ENCODE measurements around the gene TSHZ3. TPM values are rescaled to one million over a fixed set of nuclear protein-coding genes. Genes with fewer than 3 reads are reported as not detected.

TSHZ3 gene
- total and polyA plus RNA-seq, 11 donors = 0.88 to 11.5 (median 2.4) TPM

DNA sequence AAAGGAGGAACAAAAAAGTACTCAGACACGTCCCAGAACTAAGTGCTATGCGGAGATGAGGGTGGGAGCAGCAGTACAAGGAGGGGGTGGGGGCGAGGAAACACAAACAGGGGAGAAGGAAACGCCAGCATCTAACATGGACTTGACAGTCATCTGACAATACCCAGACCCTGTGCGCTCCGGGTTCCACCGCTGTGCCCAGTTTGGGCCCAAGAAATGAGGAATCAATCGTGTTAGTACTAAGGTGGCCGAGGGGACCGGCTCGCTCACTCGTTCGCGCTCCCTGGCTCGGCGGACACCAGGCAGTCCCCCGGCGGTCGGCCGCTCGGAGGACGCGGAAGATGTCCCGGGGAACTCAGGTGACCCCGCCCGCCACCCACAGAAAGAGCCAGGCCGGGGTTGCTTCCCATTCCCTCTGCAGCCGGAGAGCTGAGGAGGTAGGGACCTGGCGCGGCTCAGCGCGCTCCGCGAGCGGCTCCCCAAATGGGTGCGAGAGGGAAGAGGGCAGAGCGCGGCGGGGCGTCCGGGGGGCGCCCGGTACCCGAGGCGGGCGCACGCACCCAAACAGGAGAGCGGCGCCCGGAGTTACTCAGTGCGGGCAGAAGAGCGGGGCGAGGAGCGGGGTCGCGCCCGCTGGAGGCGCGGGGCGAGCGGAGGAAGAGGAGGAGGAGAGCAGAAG, 616 bp downstream of the TSHZ3 start:
- peak; percentile 22 to 73 (median 40) for DNase-seq

DNA sequence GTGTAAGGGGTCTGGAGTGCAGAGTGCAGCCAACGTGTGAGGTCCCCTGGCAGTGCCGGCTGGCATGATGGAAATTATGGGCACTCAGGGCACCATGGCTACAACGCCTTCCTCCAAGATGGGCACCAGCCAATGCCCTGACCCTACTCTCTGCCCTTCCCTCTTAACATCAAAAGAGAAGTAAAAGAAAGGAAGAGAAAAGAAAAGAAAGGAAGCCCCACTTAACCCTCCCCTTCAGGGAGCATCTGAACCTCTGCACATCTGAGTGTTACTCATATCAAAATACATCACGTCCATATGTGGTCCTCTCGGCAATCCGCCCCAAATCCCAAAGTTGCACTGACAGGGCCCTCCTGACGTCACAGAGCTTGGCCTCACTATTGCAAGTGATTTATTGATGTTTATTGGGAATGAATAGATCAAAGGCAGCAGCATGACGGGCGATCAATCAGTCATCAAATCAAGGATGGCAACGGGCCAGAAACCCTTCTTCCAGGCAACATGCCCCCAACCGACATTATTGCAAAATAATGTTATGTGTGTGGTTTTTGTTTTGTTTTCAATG, 1.3 kb downstream of the TSHZ3 start:
- Histone ChIP-seq H3K9me3 (no peaks in the 10 kb centered on the region), H3K27ac (peak overlapping the region in 3 of 12 donors; percentile 94 to 96 (median 95)), H3K27me3 (peaks cover 0 to 22% (median 7%) of the 10 kb centered on the region in 9 donors), H3K36me3 (no peaks in the 10 kb centered on the region), H3K4me3 (peak overlapping the region in 11 of 12 donors; percentile 75 to 96 (median 87)), H3K4me1 (peaks cover 0 to 40% (median 15%) of the 10 kb centered on the region in 12 donors)
- ATAC-seq = no peak
- TF ChIP-seq POLR2A (IDR thresholded peaks at IDR 0.05) = no peak
- TF ChIP-seq, protein P1, sequence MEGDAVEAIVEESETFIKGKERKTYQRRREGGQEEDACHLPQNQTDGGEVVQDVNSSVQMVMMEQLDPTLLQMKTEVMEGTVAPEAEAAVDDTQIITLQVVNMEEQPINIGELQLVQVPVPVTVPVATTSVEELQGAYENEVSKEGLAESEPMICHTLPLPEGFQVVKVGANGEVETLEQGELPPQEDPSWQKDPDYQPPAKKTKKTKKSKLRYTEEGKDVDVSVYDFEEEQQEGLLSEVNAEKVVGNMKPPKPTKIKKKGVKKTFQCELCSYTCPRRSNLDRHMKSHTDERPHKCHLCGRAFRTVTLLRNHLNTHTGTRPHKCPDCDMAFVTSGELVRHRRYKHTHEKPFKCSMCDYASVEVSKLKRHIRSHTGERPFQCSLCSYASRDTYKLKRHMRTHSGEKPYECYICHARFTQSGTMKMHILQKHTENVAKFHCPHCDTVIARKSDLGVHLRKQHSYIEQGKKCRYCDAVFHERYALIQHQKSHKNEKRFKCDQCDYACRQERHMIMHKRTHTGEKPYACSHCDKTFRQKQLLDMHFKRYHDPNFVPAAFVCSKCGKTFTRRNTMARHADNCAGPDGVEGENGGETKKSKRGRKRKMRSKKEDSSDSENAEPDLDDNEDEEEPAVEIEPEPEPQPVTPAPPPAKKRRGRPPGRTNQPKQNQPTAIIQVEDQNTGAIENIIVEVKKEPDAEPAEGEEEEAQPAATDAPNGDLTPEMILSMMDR (IDR thresholded peaks at IDR 0.05) = no peak
- 41 to 43% (median 42%) methylated on average over 11 of the region's 11 CpGs for WGBS, 4 donors
- intact Hi-C loops (cut with DNase I) = loop anchor here in 1 of 10 donors (10.0 kb wide), 1 partner anchor 1743 kb away; the partner anchor contains the start of gene POP4
- DNase-seq = no peak

More for the DNA sequence above, 616 bp downstream of the TSHZ3 start:
- H3K9me3 ChIP-seq = no peaks in the 10 kb centered on the region
- H3K27me3 ChIP-seq = peaks cover 0 to 29% (median 10%) of the 10 kb centered on the region in 9 donors
- H3K36me3 ChIP-seq = no peaks in the 10 kb centered on the region
- ATAC-seq = peak in 2 of 4 donors; percentile 1 to 6
- H3K27ac ChIP-seq = peak overlapping the region in 11 of 12 donors; percentile 87 to 97 (median 93)
- WGBS, 4 donors = 1% methylated on average over 26 to 61 of the region's 61 CpGs
- peaks cover 0 to 47% (median 15%) of the 10 kb centered on the region in 12 donors for H3K4me1 ChIP-seq
- intact Hi-C loops (cut with DNase I) = loop anchor here in 1 of 10 donors (10.0 kb wide), 1 partner anchor 1744 kb away; the partner anchor contains the start of gene POP4
- peak overlapping the region; percentile 75 to 96 (median 86) for H3K4me3 ChIP-seq
- TF ChIP-seq, protein P1 (IDR thresholded peaks at IDR 0.05) = no peak
- peak in 1 of 2 donors; percentile 31 for TF ChIP-seq POLR2A (IDR thresholded peaks at IDR 0.05)

DNA sequence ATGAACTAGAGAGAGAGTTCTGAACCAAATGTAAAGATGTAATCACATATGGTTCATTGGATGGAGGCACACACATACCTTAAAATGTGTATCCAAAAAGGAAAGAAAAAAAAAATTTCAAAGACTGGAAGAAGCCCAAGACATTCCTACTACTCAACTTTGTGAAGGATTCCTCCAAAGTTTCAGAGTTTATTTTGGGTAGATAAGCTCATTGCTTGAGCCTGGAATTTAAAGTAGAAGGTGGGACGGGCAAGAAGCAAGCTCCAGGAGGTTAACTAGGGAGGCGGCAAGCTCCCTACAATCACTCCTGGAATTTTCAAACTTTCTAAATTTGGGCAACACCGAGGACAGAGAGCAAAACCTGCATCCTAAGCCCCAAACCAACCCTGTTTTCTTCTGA, 1.9 kb downstream of the TSHZ3 start:
- WGBS, 4 donors = 40 to 59% (median 53%) methylated on average over 3 of the region's 3 CpGs
- Histone ChIP-seq H3K9me3 (no peaks in the 10 kb centered on the region), H3K27ac (peak overlapping the region in 1 of 12 donors; percentile 95), H3K36me3 (no peaks in the 10 kb centered on the region), H3K4me1 (peaks cover 0 to 36% (median 13%) of the 10 kb centered on the region in 12 donors), H3K27me3 (peaks cover 0 to 16% (median 6%) of the 10 kb centered on the region in 9 donors), H3K4me3 (peak overlapping the region in 7 of 12 donors; percentile 81 to 96 (median 94))
- no peak for DNase-seq
- no peak for ATAC-seq
- intact Hi-C loops (cut with DNase I) = loop anchor here in 1 of 10 donors (10.0 kb wide), 1 partner anchor 1743 kb away; the partner anchor contains the start of gene POP4
- TF ChIP-seq, protein P1 (IDR thresholded peaks at IDR 0.05) = no peak
- TF ChIP-seq POLR2A (IDR thresholded peaks at IDR 0.05) = no peak

Measured in heart left ventricle (tissue), 16 donors.